Measurements from ENCODE around the gene GOLGA6L2. TPM values are rescaled to one million over a fixed set of nuclear protein-coding genes. Genes with fewer than 3 reads are reported as not detected.

Gene GOLGA6L2
- polyA plus RNA-seq, 1 of the 3 experiments (the other 2 are of a cell fraction) = not detected

- no peaks in the 10 kb centered on the region for H4K20me1 ChIP-seq (ENCODE audit: insufficient read depth)
- H3K36me3 ChIP-seq (replicated peaks in 1 of 2; ENCODE audit: control insufficient read depth in 1 of 2, insufficient read depth in 2 of 2, low read length in 1 of 2) = no peaks in the 10 kb centered on the region
- no peaks in the 10 kb centered on the region for H3K79me2 ChIP-seq (ENCODE audit: insufficient read depth)
- ChIA-PET CTCF (no interaction called here), POLR2A (no interaction called here)
- TF ChIP-seq GABPA (IDR thresholded peaks at IDR 0.05; ENCODE audit: low read depth) = no peak
- no peak for TF ChIP-seq GATA2 (CRISPR knock-in tag; IDR thresholded peaks at IDR 0.05)
- no peak for TF ChIP-seq FOSL2 (IDR thresholded peaks at IDR 0.05; ENCODE audit: borderline replicate concordance, low read depth)
- TF ChIP-seq FOXJ3 (CRISPR knock-in tag; IDR thresholded peaks at IDR 0.05) = no peak
- no peak for TF ChIP-seq YY1 (IDR thresholded peaks at IDR 0.05; ENCODE audit: low read depth)
- no peak for TF ChIP-seq RXRA (IDR thresholded peaks at IDR 0.05; ENCODE audit: borderline replicate concordance, low read depth)
- TF ChIP-seq ZBTB33 (IDR thresholded peaks at IDR 0.05; ENCODE audit: borderline replicate concordance, low read depth) = no peak
- no peak for TF ChIP-seq TAF1 (IDR thresholded peaks at IDR 0.05; ENCODE audit: borderline replicate concordance, low read depth, low read length)
- no peak for TF ChIP-seq USF2 (IDR thresholded peaks at IDR 0.05; ENCODE audit: borderline replicate concordance, low read depth, low read length)
- no peak for TF ChIP-seq NRF1 (IDR thresholded peaks at IDR 0.05; ENCODE audit: low read depth, low read length)
- TF ChIP-seq ELF1 (IDR thresholded peaks at IDR 0.05) = no peak
- TF ChIP-seq MXI1 (IDR thresholded peaks at IDR 0.05; ENCODE audit: low read depth, low read length) = no peak
- no peak for TF ChIP-seq RAD21 (IDR thresholded peaks at IDR 0.05; ENCODE audit: low read length)
- no peak for TF ChIP-seq CTCF (IDR thresholded peaks at IDR 0.05)
- no peak for TF ChIP-seq USF1 (IDR thresholded peaks at IDR 0.05; ENCODE audit: borderline replicate concordance, low read depth)
- no peak for TF ChIP-seq JUND (IDR thresholded peaks at IDR 0.05)
- H3F3A ChIP-seq (replicated peaks; ENCODE audit: insufficient read depth) = no peaks in the 10 kb centered on the region
- 3% methylated on average over 5 of the region's 5 CpGs for WGBS (ENCODE audit: low lambda C conversion rate)
- H2AFZ ChIP-seq (ENCODE audit: low read depth) = no peak overlapping the region
- no peaks in the 10 kb centered on the region for H3K9me3 ChIP-seq
- peaks cover 57% of the 10 kb centered on the region; the same call in 1 of the 2 replicates for H3K27me3 ChIP-seq (ENCODE audit: insufficient read depth)
- H3K4me2 ChIP-seq = no peak overlapping the region
- H3K4me1 ChIP-seq (ENCODE audit: control insufficient read depth in 1 of 2, insufficient read depth in 2 of 2, low read depth in 1 of 2, low read length in 1 of 2) = no peaks in the 10 kb centered on the region
- no peak for DNase-seq
- H3K27ac ChIP-seq (ENCODE audit: low read depth in 2 of 2, low read length in 1 of 2) = no peak overlapping the region
- H3K4me3 ChIP-seq (ENCODE audit: low read depth in 2 of 2, low read length in 1 of 2) = no peak overlapping the region
- no peak overlapping the region for H3K9ac ChIP-seq
- no peaks in the 10 kb centered on the region for H3K9me2 ChIP-seq
Observed at GRCh38 chr15:23402544-23402943, 44.5 kb downstream of the GOLGA6L2 start.
